ENCODE data around the gene AKT1S1.
A peak's percentile ranks its signal among the peaks of the same experiment; 100 is the strongest.

AKT1S1 gene

GRCh38 chr19:49847731-49848696 is 29.1 kb downstream of the AKT1S1 start:
- peaks cover 10% of the 10 kb centered on the region for H3K36me3 Mint-ChIP-seq (ENCODE audit: insufficient read depth)

GRCh38 chr19:49846408-49846807 is 30.7 kb downstream of the AKT1S1 start:
- Mint-ChIP-seq H3K27me3 (no peaks in the 10 kb centered on the region), H3K4me3 (no peak overlapping the region), H3K4me1 (ENCODE audit: low read depth in 2 of 2) (peaks cover 18 to 20% of the 10 kb centered on the region in 2 donors), H3K27ac (no peak overlapping the region), H3K9me3 (no peaks in the 10 kb centered on the region), H3K36me3 (ENCODE audit: insufficient read depth) (peaks cover 8% of the 10 kb centered on the region)
- ATAC-seq (replicated peaks): no peak
- no peak for DNase-seq

More at GRCh38 chr19:49847731-49848696, 29.1 kb downstream of the AKT1S1 start:
- H3K4me3 Mint-ChIP-seq: peak overlapping the region in 1 of 2 donors; percentile 31
- DNase-seq (no peak), ATAC-seq (replicated peaks) (no peak)
- H3K27ac Mint-ChIP-seq: no peak overlapping the region
- H3K9me3 Mint-ChIP-seq: no peaks in the 10 kb centered on the region
- H3K27me3 Mint-ChIP-seq: no peaks in the 10 kb centered on the region
- peaks cover 28 to 30% of the 10 kb centered on the region in 2 donors for H3K4me1 Mint-ChIP-seq (ENCODE audit: low read depth in 2 of 2)

- Mint-ChIP-seq H3K27me3 (no peaks in the 10 kb centered on the region), H3K4me3 (no peak overlapping the region), H3K36me3 (ENCODE audit: insufficient read depth) (peaks cover 7% of the 10 kb centered on the region), H3K4me1 (ENCODE audit: low read depth in 2 of 2) (peaks cover 18 to 20% of the 10 kb centered on the region in 2 donors), H3K9me3 (no peaks in the 10 kb centered on the region), H3K27ac (no peak overlapping the region)
- DNase-seq (no peak), ATAC-seq (replicated peaks) (no peak)
These were observed 31.7 kb downstream of the AKT1S1 start for GRCh38 chr19:49845414-49845813.

- no peak overlapping the region for H3K4me3 Mint-ChIP-seq
- peaks cover 3% of the 10 kb centered on the region for H3K36me3 Mint-ChIP-seq (ENCODE audit: insufficient read depth)
- no peaks in the 10 kb centered on the region for H3K27me3 Mint-ChIP-seq
- H3K27ac Mint-ChIP-seq: no peak overlapping the region
- H3K4me1 Mint-ChIP-seq (ENCODE audit: low read depth in 2 of 2): peaks cover 12 to 14% of the 10 kb centered on the region in 2 donors
- ATAC-seq (replicated peaks): no peak
- no peak for DNase-seq
- no peaks in the 10 kb centered on the region for H3K9me3 Mint-ChIP-seq
These were observed 32.7 kb downstream of the AKT1S1 start for GRCh38 chr19:49844138-49845095.

- Mint-ChIP-seq H3K4me1 (ENCODE audit: low read depth in 2 of 2) (peaks cover 4 to 5% of the 10 kb centered on the region in 2 donors), H3K27ac (no peak overlapping the region), H3K9me3 (no peaks in the 10 kb centered on the region), H3K36me3 (ENCODE audit: insufficient read depth) (peaks cover 6% of the 10 kb centered on the region), H3K4me3 (no peak overlapping the region), H3K27me3 (no peaks in the 10 kb centered on the region)
- peak; percentile 54 for ATAC-seq (replicated peaks)
- DNase-seq: no peak
These were observed 33.9 kb downstream of the AKT1S1 start for GRCh38 chr19:49843265-49843664.

GRCh38 chr19:49840736-49841249 is 36.4 kb downstream of the AKT1S1 start:
- H3K9me3 Mint-ChIP-seq: no peaks in the 10 kb centered on the region
- H3K27ac Mint-ChIP-seq: no peak overlapping the region
- H3K4me3 Mint-ChIP-seq: no peak overlapping the region
- no peak for DNase-seq
- H3K36me3 Mint-ChIP-seq (ENCODE audit: insufficient read depth): peaks cover 18% of the 10 kb centered on the region
- peaks cover 2 to 3% of the 10 kb centered on the region in 2 donors for H3K4me1 Mint-ChIP-seq (ENCODE audit: low read depth in 2 of 2)
- no peak for ATAC-seq (replicated peaks)
- H3K27me3 Mint-ChIP-seq: no peaks in the 10 kb centered on the region

GRCh38 chr19:49840321-49840720 is 36.8 kb downstream of the AKT1S1 start:
- H3K27me3 Mint-ChIP-seq: no peaks in the 10 kb centered on the region
- H3K27ac Mint-ChIP-seq: no peak overlapping the region
- ATAC-seq (replicated peaks): no peak
- DNase-seq: no peak
- H3K36me3 Mint-ChIP-seq (ENCODE audit: insufficient read depth): peaks cover 18% of the 10 kb centered on the region
- H3K4me1 Mint-ChIP-seq (ENCODE audit: low read depth in 2 of 2): peaks cover 2 to 3% of the 10 kb centered on the region in 2 donors
- H3K4me3 Mint-ChIP-seq: no peak overlapping the region
- no peaks in the 10 kb centered on the region for H3K9me3 Mint-ChIP-seq

GRCh38 chr19:49839713-49840112 is 37.4 kb downstream of the AKT1S1 start:
- no peaks in the 10 kb centered on the region for H3K9me3 Mint-ChIP-seq
- no peaks in the 10 kb centered on the region for H3K27me3 Mint-ChIP-seq

GRCh38 chr19:49838885-49839588 is 38.1 kb downstream of the AKT1S1 start:
- H3K27me3 Mint-ChIP-seq: no peaks in the 10 kb centered on the region
- peaks cover 30% of the 10 kb centered on the region for H3K36me3 Mint-ChIP-seq (ENCODE audit: insufficient read depth)
- no peak overlapping the region for H3K4me3 Mint-ChIP-seq
- no peak overlapping the region for H3K27ac Mint-ChIP-seq
- H3K9me3 Mint-ChIP-seq: no peaks in the 10 kb centered on the region
- ATAC-seq (replicated peaks) (no peak), DNase-seq (no peak)
- H3K4me1 Mint-ChIP-seq (ENCODE audit: low read depth in 2 of 2): peaks cover 2 to 3% of the 10 kb centered on the region in 2 donors

More at GRCh38 chr19:49839713-49840112, 37.4 kb downstream of the AKT1S1 start:
- peaks cover 24% of the 10 kb centered on the region for H3K36me3 Mint-ChIP-seq (ENCODE audit: insufficient read depth)
- no peak overlapping the region for H3K27ac Mint-ChIP-seq
- no peak overlapping the region for H3K4me3 Mint-ChIP-seq
- ATAC-seq (replicated peaks): no peak
- peaks cover 2 to 3% of the 10 kb centered on the region in 2 donors for H3K4me1 Mint-ChIP-seq (ENCODE audit: low read depth in 2 of 2)
- DNase-seq: no peak

- no peak for ATAC-seq (replicated peaks)
- Mint-ChIP-seq H3K4me3 (no peak overlapping the region), H3K4me1 (ENCODE audit: low read depth in 2 of 2) (peaks cover 2 to 3% of the 10 kb centered on the region in 2 donors), H3K27me3 (no peaks in the 10 kb centered on the region), H3K27ac (peak overlapping the region in 1 of 2 donors; percentile 74), H3K36me3 (ENCODE audit: insufficient read depth) (peaks cover 43% of the 10 kb centered on the region), H3K9me3 (no peaks in the 10 kb centered on the region)
- DNase-seq: no peak
These were observed 39.7 kb downstream of the AKT1S1 start for GRCh38 chr19:49837425-49837824.

GRCh38 chr19:49837009-49837310 is 40.2 kb downstream of the AKT1S1 start:
- no peak overlapping the region for H3K4me3 Mint-ChIP-seq
- H3K9me3 Mint-ChIP-seq: no peaks in the 10 kb centered on the region
- H3K4me1 Mint-ChIP-seq (ENCODE audit: low read depth in 2 of 2): peaks cover 2 to 3% of the 10 kb centered on the region in 2 donors
- H3K36me3 Mint-ChIP-seq (ENCODE audit: insufficient read depth): peaks cover 47% of the 10 kb centered on the region
- DNase-seq (no peak), ATAC-seq (replicated peaks) (no peak)
- peak overlapping the region in 1 of 2 donors; percentile 74 for H3K27ac Mint-ChIP-seq
- no peaks in the 10 kb centered on the region for H3K27me3 Mint-ChIP-seq

- H3K4me1 Mint-ChIP-seq (ENCODE audit: low read depth in 2 of 2): peaks cover 2 to 3% of the 10 kb centered on the region in 2 donors
- no peaks in the 10 kb centered on the region for H3K27me3 Mint-ChIP-seq
- H3K27ac Mint-ChIP-seq: peak overlapping the region in 1 of 2 donors; percentile 74
- H3K9me3 Mint-ChIP-seq: no peaks in the 10 kb centered on the region
- DNase-seq (no peak), ATAC-seq (replicated peaks) (no peak)
- no peak overlapping the region for H3K4me3 Mint-ChIP-seq
- peaks cover 51% of the 10 kb centered on the region for H3K36me3 Mint-ChIP-seq (ENCODE audit: insufficient read depth)
These were observed 40.8 kb downstream of the AKT1S1 start for GRCh38 chr19:49836176-49837008.

All from effector memory CD8-positive, alpha-beta T cell (primary cell).